Activated T-helper 1 cell treated with anti-CD3 and anti-CD28 coated beads, Interleukin-12 subunit alpha, Interleukin-12 subunit beta, Interleukin-2, Interleukin-4 antibody, amounts not matched to agents 30 ng/mL and 10 ng/mL and 1 ng/mL, durations not matched to agents 14 hours and 24 hours and 36 hours (primary cell): ENCODE measurements around the gene GSX2. TPM values are rescaled to one million over a fixed set of nuclear protein-coding genes. Genes with fewer than 3 reads are reported as not detected.

Experiments used
- DNase-seq: peaks from one replicate; pipeline ENCODE4 v3.0.0; 2021; ENCODE audit warnings: low spot score
- H3K27ac Mint-ChIP-seq: one replicate; pipeline ENCODE4 v1.8.0; 2021; ENCODE audit warnings: mild to moderate bottlenecking, mixed read lengths
- H3K27me3 Mint-ChIP-seq: one replicate; pipeline ENCODE4 v1.8.0; 2022; ENCODE audit warnings: mild to moderate bottlenecking, moderate library complexity, mixed read lengths; ENCODE audit not compliant: insufficient read depth
- H3K36me3 Mint-ChIP-seq: one replicate; pipeline ENCODE4 v1.8.0; 2021; ENCODE audit warnings: low read depth, mixed read lengths
- H3K4me1 Mint-ChIP-seq: one replicate; pipeline ENCODE4 v1.8.0; 2021; ENCODE audit warnings: low read depth, mixed read lengths
- H3K4me3 Mint-ChIP-seq: one replicate; pipeline ENCODE4 v1.8.0; 2021; ENCODE audit warnings: mild to moderate bottlenecking, moderate library complexity, mixed read lengths
- H3K9me3 Mint-ChIP-seq: one replicate; pipeline ENCODE4 v1.8.0; 2021; ENCODE audit warnings: mixed read lengths
- intact Hi-C: fragments of 100-400 bp; cut with micrococcal nuclease; formaldehyde crosslinking; loops from one replicate; pipeline ENCODE4 v1.15.1; 2024
- total RNA-seq: library from RNA; stranded (reverse); gene quantifications from 2 replicates; pipeline ENCODE4 v1.2.3, GENCODE V29; 2022

GSX2 gene
- total RNA-seq, 1 donor from 2014 or later = not detected

GRCh38 chr4:54063737-54064316, 36.1 kb upstream of the GSX2 start:
- Mint-ChIP-seq H3K27me3 (no peaks in the 10 kb centered on the region), H3K4me1 (peaks cover 48% of the 10 kb centered on the region), H3K36me3 (peaks cover 14% of the 10 kb centered on the region), H3K4me3 (peak overlapping the region; percentile 91), H3K9me3 (no peaks in the 10 kb centered on the region), H3K27ac (peak overlapping the region; percentile 94)
- peak; percentile 23 for DNase-seq
- intact Hi-C loops = loop anchor here (1.0 to 10.0 kb wide), 9 partner anchors 8 to 1481 kb away; partner anchors contain the start of genes CLOCK, FIP1L1 and SRD5A3

GRCh38 chr4:54064317-54065111, 35.4 kb upstream of the GSX2 start, which contains the start of gene CHIC2:
Gene CHIC2 (minus strand): TSS chr4:54064605. CDS start chr4:54064300, 305 bp downstream.
- peak; percentile 96 for DNase-seq
- Mint-ChIP-seq H3K27ac (peak within 1 kb of the TSS; percentile 94), H3K4me1 (peaks cover 46% of the 10 kb centered on the region), H3K4me3 (peak within 1 kb of the TSS; percentile 91), H3K9me3 (no peaks in the 10 kb centered on the region), H3K27me3 (no peaks in the 10 kb centered on the region), H3K36me3 (peaks cover 14% of the 10 kb centered on the region)
- intact Hi-C loops = loop anchor here (1.0 to 10.0 kb wide), 10 partner anchors 8 to 1480 kb away; partner anchors contain the start of genes CLOCK, FIP1L1 and SRD5A3

DNA sequence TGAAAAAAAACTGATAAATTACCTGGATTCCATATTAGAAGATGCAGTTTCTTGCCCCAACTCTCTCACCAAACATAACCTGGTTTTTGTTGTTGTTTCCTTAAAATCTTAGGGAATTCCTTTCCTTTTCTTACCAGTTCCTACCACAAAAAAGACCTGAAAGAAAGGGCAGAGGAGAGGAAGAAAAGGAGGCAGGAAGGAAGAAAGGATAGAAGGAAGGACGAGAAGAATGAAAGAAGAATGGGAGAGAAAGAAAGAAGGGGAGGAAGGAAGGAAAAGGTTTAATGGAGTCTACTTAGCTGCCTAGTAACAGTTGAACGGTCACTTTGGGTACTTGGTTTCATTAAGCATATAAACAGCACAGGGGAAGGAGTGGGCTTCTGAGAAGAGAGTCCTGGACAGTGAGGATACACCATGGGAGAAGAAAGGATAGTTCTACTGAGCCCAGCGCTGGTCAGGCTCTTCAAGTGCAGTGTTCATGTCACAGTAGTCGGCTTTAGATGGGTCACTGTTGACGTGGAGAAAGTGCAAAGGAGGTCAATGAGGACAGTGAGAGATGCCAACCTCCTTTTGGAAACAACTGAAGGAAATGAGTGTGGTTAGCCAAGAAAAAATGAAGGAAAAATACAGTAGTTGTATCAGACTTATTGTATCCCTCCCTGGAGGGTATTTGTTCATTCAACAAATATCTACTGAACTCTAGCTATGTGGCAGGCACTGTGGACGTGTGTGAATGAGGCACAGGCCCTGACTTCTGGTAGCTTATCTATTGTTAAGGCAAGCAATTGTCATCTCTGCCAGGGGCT, 34.5 kb upstream of the GSX2 start:
- no peaks in the 10 kb centered on the region for H3K27me3 Mint-ChIP-seq
- peak overlapping the region; percentile 84 for H3K27ac Mint-ChIP-seq
- H3K9me3 Mint-ChIP-seq = no peaks in the 10 kb centered on the region
- intact Hi-C loops = loop anchor here (1.0 to 10.0 kb wide), 6 partner anchors 26 to 1479 kb away; partner anchors contain the start of genes CLOCK, FIP1L1 and SRD5A3
- H3K4me3 Mint-ChIP-seq = peak overlapping the region; percentile 77
- DNase-seq = no peak
- peaks cover 7% of the 10 kb centered on the region for H3K36me3 Mint-ChIP-seq
- H3K4me1 Mint-ChIP-seq = peaks cover 37% of the 10 kb centered on the region

- peaks cover 7% of the 10 kb centered on the region for H3K36me3 Mint-ChIP-seq
- no peak for DNase-seq
- H3K27me3 Mint-ChIP-seq = no peaks in the 10 kb centered on the region
- H3K4me3 Mint-ChIP-seq = no peak overlapping the region
- H3K4me1 Mint-ChIP-seq = peaks cover 33% of the 10 kb centered on the region
- intact Hi-C loops = loop anchor here (5.0 to 10.0 kb wide), 4 partner anchors 1051 to 1479 kb away; partner anchors contain the start of genes CLOCK and SRD5A3
- H3K27ac Mint-ChIP-seq = no peak overlapping the region
- no peaks in the 10 kb centered on the region for H3K9me3 Mint-ChIP-seq
Measured at GRCh38 chr4:54066088-54066415, 33.9 kb upstream of the GSX2 start.

DNA sequence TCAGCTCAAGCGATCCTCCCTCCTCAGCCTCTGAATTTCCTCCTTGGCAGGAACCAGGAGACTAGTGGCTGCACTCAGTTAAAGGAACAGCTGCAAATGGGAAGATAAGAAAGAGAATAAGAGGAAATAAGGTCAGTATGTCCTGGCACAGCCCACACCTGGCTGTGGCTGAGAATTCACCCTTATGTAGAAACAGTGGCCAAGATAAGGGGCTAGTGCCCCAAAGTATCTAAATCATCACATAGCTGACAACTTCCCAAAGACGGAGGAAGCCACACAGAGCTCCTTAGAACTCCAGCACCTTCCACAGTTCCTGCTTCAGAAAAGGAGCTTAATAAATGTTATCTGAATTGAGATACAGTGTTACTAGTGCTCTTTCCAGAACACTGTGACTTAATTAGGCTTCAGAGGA, 33.2 kb upstream of the GSX2 start:
- H3K36me3 Mint-ChIP-seq = peaks cover 6% of the 10 kb centered on the region

GRCh38 chr4:54067166-54067565, 32.8 kb upstream of the GSX2 start:
- Mint-ChIP-seq H3K27me3 (no peaks in the 10 kb centered on the region), H3K9me3 (no peaks in the 10 kb centered on the region), H3K36me3 (peaks cover 3% of the 10 kb centered on the region), H3K4me1 (peaks cover 22% of the 10 kb centered on the region), H3K27ac (no peak overlapping the region), H3K4me3 (no peak overlapping the region)
- intact Hi-C loops = loop anchor here (5.0 to 10.0 kb wide), 4 partner anchors 1052 to 1478 kb away; partner anchors contain the start of genes CLOCK and SRD5A3
- no peak for DNase-seq

More for the DNA sequence above, 33.2 kb upstream of the GSX2 start:
- intact Hi-C loops = loop anchor here (5.0 to 10.0 kb wide), 4 partner anchors 1052 to 1478 kb away; partner anchors contain the start of genes CLOCK and SRD5A3
- DNase-seq = no peak
- H3K27me3 Mint-ChIP-seq = no peaks in the 10 kb centered on the region
- H3K9me3 Mint-ChIP-seq = no peaks in the 10 kb centered on the region
- no peak overlapping the region for H3K27ac Mint-ChIP-seq
- H3K4me1 Mint-ChIP-seq = peaks cover 26% of the 10 kb centered on the region
- H3K4me3 Mint-ChIP-seq = no peak overlapping the region

DNA sequence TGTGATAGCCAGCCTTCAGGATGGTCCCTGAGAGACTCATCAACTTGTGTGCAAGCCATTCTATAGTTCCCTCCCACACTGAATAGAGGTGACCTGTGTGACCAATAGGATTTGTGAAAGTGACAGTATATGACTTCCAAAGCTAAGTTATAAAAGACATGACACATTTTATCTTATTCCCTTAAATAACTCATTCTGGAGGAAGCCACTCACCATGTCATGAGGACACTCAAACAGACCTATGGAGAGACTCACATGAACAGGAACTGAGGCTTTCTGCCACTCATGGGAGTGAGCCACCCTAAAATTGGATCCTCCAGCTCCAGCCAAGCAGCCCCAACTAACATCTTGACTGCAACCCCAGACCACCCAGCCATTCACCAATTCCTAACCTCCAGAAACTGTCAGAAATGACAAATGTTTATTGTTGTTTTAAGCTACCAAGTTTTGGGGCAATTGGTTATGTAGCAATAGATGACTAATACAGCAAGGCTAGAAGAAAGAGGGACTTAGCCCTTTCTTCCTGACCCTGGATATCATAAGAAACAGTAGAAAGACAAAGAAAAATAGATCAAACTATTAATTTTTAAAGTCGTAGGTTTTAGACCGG, 26.6 kb upstream of the GSX2 start:
- peaks cover 10% of the 10 kb centered on the region for H3K27me3 Mint-ChIP-seq
- no peak for DNase-seq
- H3K36me3 Mint-ChIP-seq = no peaks in the 10 kb centered on the region
- no peak overlapping the region for H3K27ac Mint-ChIP-seq
- no peak overlapping the region for H3K4me3 Mint-ChIP-seq
- no peaks in the 10 kb centered on the region for H3K9me3 Mint-ChIP-seq
- intact Hi-C loops = no loop called here
- no peaks in the 10 kb centered on the region for H3K4me1 Mint-ChIP-seq

GRCh38 chr4:54074381-54074780, 25.6 kb upstream of the GSX2 start:
- DNase-seq = no peak
- Mint-ChIP-seq H3K36me3 (no peaks in the 10 kb centered on the region), H3K27me3 (peaks cover 10% of the 10 kb centered on the region), H3K27ac (no peak overlapping the region), H3K4me3 (no peak overlapping the region), H3K4me1 (no peaks in the 10 kb centered on the region), H3K9me3 (no peaks in the 10 kb centered on the region)
- intact Hi-C loops = no loop called here

- Mint-ChIP-seq H3K27ac (no peak overlapping the region), H3K4me1 (no peaks in the 10 kb centered on the region), H3K36me3 (no peaks in the 10 kb centered on the region), H3K9me3 (no peaks in the 10 kb centered on the region), H3K27me3 (peaks cover 10% of the 10 kb centered on the region), H3K4me3 (no peak overlapping the region)
- intact Hi-C loops = no loop called here
- DNase-seq = no peak
Measured at GRCh38 chr4:54076673-54077072, 23.3 kb upstream of the GSX2 start.

- Mint-ChIP-seq H3K27ac (no peak overlapping the region), H3K36me3 (no peaks in the 10 kb centered on the region), H3K27me3 (peaks cover 10% of the 10 kb centered on the region), H3K4me1 (no peaks in the 10 kb centered on the region), H3K9me3 (no peaks in the 10 kb centered on the region), H3K4me3 (no peak overlapping the region)
- DNase-seq = no peak
- intact Hi-C loops = no loop called here
Measured at GRCh38 chr4:54077812-54078211, 22.2 kb upstream of the GSX2 start.

DNA sequence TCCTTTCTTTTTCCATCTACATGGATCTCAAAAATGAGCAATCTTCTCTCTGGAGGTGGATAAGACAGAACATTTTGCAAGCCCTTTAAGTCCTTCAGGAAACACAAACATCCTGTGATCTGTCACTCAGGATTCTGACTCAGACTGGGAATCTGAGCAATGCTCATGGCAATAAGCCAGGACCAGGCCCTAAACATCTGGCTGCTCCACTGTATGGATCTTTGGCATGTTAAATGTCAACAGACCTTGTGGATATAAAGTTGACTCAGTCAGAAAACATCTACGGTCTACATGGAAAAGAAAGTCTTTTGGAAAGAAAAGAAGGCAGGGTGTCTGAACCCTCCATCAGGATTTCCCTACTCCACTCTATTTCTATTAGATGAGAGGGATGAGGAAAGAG, 17.8 kb upstream of the GSX2 start:
- peaks cover 16% of the 10 kb centered on the region for H3K27me3 Mint-ChIP-seq
- no peaks in the 10 kb centered on the region for H3K4me1 Mint-ChIP-seq
- no peak overlapping the region for H3K27ac Mint-ChIP-seq
- H3K36me3 Mint-ChIP-seq = no peaks in the 10 kb centered on the region
- H3K4me3 Mint-ChIP-seq = no peak overlapping the region
- no peak for DNase-seq
- intact Hi-C loops = no loop called here
- no peaks in the 10 kb centered on the region for H3K9me3 Mint-ChIP-seq

- DNase-seq = no peak
- no peaks in the 10 kb centered on the region for H3K36me3 Mint-ChIP-seq
- no peak overlapping the region for H3K4me3 Mint-ChIP-seq
- H3K27ac Mint-ChIP-seq = no peak overlapping the region
- H3K27me3 Mint-ChIP-seq = peaks cover 22% of the 10 kb centered on the region
- H3K4me1 Mint-ChIP-seq = no peaks in the 10 kb centered on the region
- H3K9me3 Mint-ChIP-seq = no peaks in the 10 kb centered on the region
- intact Hi-C loops = no loop called here
Measured at GRCh38 chr4:54085284-54085683, 14.7 kb upstream of the GSX2 start.
